Measurements from ENCODE around the gene VWA2. TPM values are rescaled to one million over a fixed set of nuclear protein-coding genes. Genes with fewer than 3 reads are reported as not detected.

The VWA2 gene
- total RNA-seq, 1 donor from 2014 or later = 2.2 TPM

DNA sequence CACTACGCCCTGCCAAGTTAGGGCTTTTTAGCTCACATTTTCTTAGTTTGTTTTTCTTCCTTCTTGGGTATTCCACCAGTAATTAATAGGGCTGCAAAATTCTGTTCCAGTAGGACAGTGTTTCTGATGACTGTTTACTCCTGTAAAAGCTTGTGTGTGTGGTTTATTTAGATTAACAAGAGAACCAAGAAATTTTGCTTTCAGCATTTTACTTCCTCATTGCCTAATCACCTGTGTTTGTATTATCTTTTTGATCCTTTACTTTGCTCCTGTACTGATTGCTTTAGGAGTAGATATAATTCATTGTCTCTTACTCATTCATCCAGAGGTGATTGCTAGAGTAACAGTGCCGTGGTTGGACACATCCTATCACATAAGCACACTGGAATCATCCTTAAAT is 32.2 kb upstream of the VWA2 start:
- no peaks in the 10 kb centered on the region for H3K27me3 ChIP-seq (ENCODE audit: control insufficient read depth, insufficient read depth, low read length)
- no peaks in the 10 kb centered on the region for H3K36me3 ChIP-seq (ENCODE audit: control insufficient read depth, insufficient read depth, low read length)
- no peak overlapping the region for H3K4me3 ChIP-seq (ENCODE audit: low read depth, low read length)
- no peak for DNase-seq (ENCODE audit: low read depth)
- TF ChIP-seq, protein P1, sequence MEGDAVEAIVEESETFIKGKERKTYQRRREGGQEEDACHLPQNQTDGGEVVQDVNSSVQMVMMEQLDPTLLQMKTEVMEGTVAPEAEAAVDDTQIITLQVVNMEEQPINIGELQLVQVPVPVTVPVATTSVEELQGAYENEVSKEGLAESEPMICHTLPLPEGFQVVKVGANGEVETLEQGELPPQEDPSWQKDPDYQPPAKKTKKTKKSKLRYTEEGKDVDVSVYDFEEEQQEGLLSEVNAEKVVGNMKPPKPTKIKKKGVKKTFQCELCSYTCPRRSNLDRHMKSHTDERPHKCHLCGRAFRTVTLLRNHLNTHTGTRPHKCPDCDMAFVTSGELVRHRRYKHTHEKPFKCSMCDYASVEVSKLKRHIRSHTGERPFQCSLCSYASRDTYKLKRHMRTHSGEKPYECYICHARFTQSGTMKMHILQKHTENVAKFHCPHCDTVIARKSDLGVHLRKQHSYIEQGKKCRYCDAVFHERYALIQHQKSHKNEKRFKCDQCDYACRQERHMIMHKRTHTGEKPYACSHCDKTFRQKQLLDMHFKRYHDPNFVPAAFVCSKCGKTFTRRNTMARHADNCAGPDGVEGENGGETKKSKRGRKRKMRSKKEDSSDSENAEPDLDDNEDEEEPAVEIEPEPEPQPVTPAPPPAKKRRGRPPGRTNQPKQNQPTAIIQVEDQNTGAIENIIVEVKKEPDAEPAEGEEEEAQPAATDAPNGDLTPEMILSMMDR (IDR thresholded peaks at IDR 0.05; ENCODE audit: insufficient read depth, low read length, poor library complexity, severe bottlenecking) = no peak

DNA sequence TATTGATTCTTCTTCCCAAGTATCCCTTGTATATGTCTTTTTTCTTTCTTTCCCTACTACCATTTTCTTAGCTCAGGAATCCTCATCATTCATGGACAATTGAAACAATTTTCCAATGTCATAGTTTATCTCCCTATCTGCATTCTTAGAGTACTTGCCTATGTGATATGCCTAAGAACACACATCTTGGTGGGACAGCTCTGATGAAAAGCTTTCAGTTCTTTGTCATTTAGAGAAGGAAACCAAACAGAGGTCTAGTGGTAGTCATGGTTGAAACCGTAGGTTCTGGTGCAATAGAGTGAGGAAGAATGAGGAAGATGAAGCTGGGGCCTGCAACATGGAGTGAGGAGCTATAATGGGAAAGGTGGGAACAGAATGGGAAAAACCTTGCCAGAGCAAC is 31.7 kb upstream of the VWA2 start:
- Histone ChIP-seq H3K36me3 (ENCODE audit: control insufficient read depth, insufficient read depth, low read length) (no peaks in the 10 kb centered on the region), H3K4me3 (ENCODE audit: low read depth, low read length) (no peak overlapping the region), H3K27me3 (ENCODE audit: control insufficient read depth, insufficient read depth, low read length) (no peaks in the 10 kb centered on the region)
- TF ChIP-seq, protein P1 (IDR thresholded peaks at IDR 0.05; ENCODE audit: insufficient read depth, low read length, poor library complexity, severe bottlenecking) = no peak
- DNase-seq (ENCODE audit: low read depth) = no peak

DNA sequence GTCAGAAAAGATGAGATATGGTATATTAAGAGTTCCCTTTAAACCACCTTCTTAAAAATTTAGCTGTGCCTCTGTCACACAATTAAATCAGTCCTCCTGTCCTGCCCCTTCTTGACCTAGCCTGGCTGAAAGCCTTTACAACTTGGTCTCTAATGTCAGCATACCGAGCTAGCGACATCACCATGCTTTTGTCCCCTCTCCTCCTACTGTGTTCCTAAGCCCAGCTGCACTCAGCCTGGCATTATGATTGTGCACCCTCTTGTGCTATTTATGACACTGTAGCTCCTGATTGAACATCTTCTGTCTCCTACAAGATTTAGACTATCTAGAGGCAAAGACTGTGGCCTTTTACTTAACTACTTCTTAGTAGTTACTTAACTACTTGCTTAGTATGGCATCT is 30.7 kb upstream of the VWA2 start:
- DNase-seq (ENCODE audit: low read depth) = no peak
- no peaks in the 10 kb centered on the region for H3K27me3 ChIP-seq (ENCODE audit: control insufficient read depth, insufficient read depth, low read length)
- no peaks in the 10 kb centered on the region for H3K36me3 ChIP-seq (ENCODE audit: control insufficient read depth, insufficient read depth, low read length)
- no peak overlapping the region for H3K4me3 ChIP-seq (ENCODE audit: low read depth, low read length)
- TF ChIP-seq, protein P1 (IDR thresholded peaks at IDR 0.05; ENCODE audit: insufficient read depth, low read length, poor library complexity, severe bottlenecking) = no peak

DNA sequence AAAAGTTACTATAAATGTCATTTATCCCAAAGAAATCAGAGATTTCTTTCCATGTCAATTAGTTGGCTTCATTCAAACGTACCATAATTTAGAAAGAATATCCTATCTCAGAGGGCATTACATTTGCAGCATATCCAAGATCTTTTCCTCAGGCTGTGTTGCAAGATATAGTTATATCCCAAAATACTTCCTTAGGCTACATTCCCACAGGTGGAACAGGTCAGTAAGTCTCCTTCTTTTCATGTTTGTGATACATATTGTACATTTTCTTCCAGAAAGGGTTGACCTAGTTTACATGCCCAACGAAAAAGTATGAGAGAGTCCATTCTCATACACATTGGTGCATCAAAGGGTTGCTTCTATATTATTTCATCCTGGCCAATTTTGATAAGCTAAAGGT is 26.9 kb upstream of the VWA2 start:
- H3K36me3 ChIP-seq (ENCODE audit: control insufficient read depth, insufficient read depth, low read length) = no peaks in the 10 kb centered on the region
- TF ChIP-seq, protein P1 (IDR thresholded peaks at IDR 0.05; ENCODE audit: insufficient read depth, low read length, poor library complexity, severe bottlenecking) = no peak
- DNase-seq (ENCODE audit: low read depth) = no peak
- H3K27me3 ChIP-seq (ENCODE audit: control insufficient read depth, insufficient read depth, low read length) = no peaks in the 10 kb centered on the region
- no peak overlapping the region for H3K4me3 ChIP-seq (ENCODE audit: low read depth, low read length)

DNA sequence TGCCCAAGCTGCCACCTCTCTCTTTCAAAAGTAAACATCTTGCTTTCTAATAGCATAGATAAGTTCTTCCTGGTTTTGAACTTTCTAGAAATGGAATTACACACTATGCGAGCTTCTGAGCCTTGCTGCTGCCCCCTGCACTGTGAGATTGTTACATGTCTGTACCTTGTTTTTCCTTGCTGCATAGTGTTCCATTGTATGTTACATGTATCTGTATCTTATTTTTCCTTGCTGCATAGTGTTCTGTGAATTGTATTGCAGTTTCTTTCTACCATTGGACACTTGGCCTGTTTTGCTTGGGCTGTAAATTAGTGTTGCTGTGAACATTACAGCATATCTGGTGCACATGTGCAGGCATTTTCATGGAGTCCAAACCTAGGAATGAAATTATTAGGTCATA is 24.0 kb upstream of the VWA2 start:
- H3K27me3 ChIP-seq (ENCODE audit: control insufficient read depth, insufficient read depth, low read length) = no peaks in the 10 kb centered on the region
- TF ChIP-seq, protein P1 (IDR thresholded peaks at IDR 0.05; ENCODE audit: insufficient read depth, low read length, poor library complexity, severe bottlenecking) = no peak
- DNase-seq (ENCODE audit: low read depth) = no peak
- no peak overlapping the region for H3K4me3 ChIP-seq (ENCODE audit: low read depth, low read length)
- no peaks in the 10 kb centered on the region for H3K36me3 ChIP-seq (ENCODE audit: control insufficient read depth, insufficient read depth, low read length)

DNA sequence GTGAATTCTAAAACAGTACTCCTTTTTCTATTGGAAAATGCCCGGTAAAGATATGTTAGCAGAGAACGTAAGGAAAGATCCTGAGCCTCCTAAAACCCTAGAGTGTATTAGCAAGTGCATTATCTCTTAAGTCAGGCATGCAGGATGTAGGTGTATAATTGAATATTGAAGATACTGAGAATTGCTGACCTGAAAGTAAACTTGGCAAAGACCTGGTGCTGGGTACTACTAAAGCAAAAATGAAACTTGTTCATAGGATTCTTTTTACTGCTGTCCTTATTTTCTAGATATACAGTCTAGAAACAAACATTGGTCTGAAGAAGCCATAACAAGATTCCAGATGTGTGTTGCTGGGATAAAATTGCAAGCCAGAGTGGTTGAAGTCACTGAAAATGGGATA is 18.8 kb upstream of the VWA2 start:
- TF ChIP-seq, protein P1 (IDR thresholded peaks at IDR 0.05; ENCODE audit: insufficient read depth, low read length, poor library complexity, severe bottlenecking) = no peak
- DNase-seq (ENCODE audit: low read depth) = no peak
- no peaks in the 10 kb centered on the region for H3K27me3 ChIP-seq (ENCODE audit: control insufficient read depth, insufficient read depth, low read length)
- H3K4me3 ChIP-seq (ENCODE audit: low read depth, low read length) = no peak overlapping the region
- no peaks in the 10 kb centered on the region for H3K36me3 ChIP-seq (ENCODE audit: control insufficient read depth, insufficient read depth, low read length)
